MM.1S (cell line): Measurements from ENCODE around the gene MRPL4.

ENCODE experiments used
- EZH2 ChIP-seq: fragments of 300-600 bp; sonication (generic); optimal IDR thresholded peaks from 2 replicates; pipeline ENCODE3; 2017; ENCODE audit warnings: low read depth, mild to moderate bottlenecking, antibody characterized with exemption, low read length, mixed read lengths
- EZH2phosphoT487 ChIP-seq: fragments of 300-600 bp; sonication (generic); IDR thresholded peaks from 2 replicates; pipeline ENCODE4 v1.6.1; 2018; ENCODE audit warnings: antibody characterized with exemption, low read length
- TF ChIP-seq, protein P1 (sequence below): fragments of 300-600 bp; sonication (generic); IDR thresholded peaks from 2 replicates; pipeline ENCODE4 v1.5.1; 2016; ENCODE audit warnings: antibody characterized with exemption, low read length, mixed read lengths

DNA sequence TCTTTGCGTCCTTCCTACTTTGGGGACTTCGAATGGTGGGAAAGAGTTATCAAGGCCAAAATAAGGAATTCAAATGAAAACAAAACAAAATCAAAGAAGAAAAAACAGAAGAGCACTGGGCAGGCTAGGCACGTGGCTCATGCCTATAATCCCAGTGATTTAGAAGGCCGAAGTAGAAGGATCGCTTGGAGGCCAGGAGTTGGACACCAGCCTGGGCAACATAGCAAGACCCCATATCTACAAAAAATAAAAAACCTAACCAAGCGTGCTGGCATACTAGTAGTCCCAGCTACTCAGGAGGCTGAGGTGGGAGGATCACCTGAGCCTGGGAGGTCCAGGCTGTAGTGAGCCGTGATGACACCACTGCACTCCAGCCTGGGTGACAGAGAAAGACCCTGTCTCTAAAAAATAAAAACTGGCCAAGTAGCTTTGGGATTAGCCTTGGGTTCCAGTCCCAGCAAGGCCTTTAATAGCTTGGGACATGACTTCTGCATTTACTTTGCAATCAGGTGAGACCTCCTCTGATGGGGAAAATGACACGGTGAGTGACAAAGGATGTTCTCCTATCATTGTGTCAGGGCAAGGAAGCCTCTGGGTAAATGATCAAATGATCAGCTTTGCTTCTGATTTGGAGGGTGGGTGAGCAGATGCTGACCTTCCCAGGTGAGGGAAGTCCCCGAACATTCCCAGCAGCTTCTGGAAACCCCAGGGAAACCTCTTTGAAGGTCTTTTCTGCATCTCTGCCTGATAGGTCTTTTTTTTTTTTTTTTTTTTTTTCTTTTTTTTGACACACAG is 26.0 kb downstream of the MRPL4 start:
- TF ChIP-seq, protein P1, sequence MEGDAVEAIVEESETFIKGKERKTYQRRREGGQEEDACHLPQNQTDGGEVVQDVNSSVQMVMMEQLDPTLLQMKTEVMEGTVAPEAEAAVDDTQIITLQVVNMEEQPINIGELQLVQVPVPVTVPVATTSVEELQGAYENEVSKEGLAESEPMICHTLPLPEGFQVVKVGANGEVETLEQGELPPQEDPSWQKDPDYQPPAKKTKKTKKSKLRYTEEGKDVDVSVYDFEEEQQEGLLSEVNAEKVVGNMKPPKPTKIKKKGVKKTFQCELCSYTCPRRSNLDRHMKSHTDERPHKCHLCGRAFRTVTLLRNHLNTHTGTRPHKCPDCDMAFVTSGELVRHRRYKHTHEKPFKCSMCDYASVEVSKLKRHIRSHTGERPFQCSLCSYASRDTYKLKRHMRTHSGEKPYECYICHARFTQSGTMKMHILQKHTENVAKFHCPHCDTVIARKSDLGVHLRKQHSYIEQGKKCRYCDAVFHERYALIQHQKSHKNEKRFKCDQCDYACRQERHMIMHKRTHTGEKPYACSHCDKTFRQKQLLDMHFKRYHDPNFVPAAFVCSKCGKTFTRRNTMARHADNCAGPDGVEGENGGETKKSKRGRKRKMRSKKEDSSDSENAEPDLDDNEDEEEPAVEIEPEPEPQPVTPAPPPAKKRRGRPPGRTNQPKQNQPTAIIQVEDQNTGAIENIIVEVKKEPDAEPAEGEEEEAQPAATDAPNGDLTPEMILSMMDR, result no peak
- TF ChIP-seq EZH2 (no peak), EZH2phosphoT487 (no peak)
